GM21786 (cell line): ENCODE measurements around the gene ERI2.

Source experiments
- ATAC-seq: cut with Tn5 transposase; IDR thresholded peaks from one replicate; pipeline ENCODE4 v1.9.1; 2021; ENCODE audit not compliant: unreplicated experiment

The ERI2 gene, protein sequence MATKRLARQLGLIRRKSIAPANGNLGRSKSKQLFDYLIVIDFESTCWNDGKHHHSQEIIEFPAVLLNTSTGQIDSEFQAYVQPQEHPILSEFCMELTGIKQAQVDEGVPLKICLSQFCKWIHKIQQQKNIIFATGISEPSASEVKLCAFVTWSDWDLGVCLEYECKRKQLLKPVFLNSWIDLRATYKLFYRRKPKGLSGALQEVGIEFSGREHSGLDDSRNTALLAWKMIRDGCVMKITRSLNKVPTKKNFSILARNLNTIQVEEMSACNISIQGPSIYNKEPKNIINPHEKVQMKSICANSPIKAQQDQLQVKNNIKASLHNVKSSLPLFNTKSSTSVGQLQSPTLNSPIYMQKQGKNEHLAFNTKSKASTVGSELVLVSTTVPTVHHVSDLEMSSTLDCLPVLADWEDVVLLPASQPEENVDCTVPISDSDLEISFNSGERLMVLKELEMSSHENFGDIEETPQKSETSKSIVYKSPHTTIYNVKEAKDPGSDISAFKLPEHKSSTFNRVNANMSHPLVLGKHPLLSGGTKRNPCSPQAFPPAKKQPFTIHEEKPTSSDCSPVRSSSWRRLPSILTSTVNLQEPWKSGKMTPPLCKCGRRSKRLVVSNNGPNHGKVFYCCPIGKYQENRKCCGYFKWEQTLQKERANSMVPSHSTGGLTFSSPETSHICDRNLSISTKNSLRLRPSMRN

DNA sequence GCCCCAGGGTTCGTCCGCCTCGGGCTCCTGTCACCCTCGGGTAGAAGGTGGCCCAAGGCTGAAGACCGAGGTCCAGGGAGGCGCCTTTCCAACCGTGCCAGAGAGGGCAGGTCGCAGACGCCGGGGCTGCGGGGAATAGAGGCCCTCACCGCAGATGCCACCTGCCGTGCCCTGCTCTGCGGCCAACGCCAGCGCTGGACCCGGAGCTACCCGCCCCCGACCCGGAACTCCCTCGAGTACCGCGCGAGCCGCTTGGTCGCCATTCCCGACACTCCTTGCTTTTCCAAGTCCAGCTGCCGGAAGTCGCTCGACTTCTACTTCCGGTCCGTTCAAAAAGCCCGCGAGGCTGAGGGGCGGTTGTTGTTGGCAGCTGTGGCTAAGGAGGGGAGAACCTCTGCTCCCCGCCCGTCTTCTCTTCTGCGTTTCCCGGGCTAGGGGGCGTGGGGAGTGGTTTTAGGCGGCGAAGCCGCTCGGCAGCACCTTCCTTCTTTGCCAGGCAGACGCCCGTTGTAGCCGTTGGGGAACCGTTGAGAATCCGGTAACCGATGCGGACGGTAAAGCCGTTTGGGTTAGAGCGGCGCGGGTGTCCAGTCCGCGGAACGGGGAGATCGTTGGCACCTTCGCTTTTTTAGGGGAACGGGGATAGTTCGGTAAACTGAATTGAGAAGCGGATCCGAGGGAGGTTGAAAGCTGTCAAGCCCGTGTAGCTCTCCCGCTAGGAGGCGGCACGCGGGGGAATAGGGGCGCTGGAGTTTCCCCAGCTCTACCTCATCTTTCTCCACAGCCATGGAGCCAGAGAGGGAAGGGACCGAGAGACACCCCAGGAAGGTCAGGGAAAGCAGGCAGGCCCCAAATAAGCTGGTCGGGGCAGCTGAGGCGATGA is at the start of gene ERI2, which contains the start of gene REXO5:
Gene ERI2 (minus strand): TSS at position 305 of the 883 bp plus-strand sequence. CDS start 42 bp downstream, at position 263.
Gene REXO5 (plus strand): TSS at position 360 of the 883 bp plus-strand sequence. CDS start 427 bp downstream, at position 787.
- ATAC-seq: peak; percentile 77

DNA sequence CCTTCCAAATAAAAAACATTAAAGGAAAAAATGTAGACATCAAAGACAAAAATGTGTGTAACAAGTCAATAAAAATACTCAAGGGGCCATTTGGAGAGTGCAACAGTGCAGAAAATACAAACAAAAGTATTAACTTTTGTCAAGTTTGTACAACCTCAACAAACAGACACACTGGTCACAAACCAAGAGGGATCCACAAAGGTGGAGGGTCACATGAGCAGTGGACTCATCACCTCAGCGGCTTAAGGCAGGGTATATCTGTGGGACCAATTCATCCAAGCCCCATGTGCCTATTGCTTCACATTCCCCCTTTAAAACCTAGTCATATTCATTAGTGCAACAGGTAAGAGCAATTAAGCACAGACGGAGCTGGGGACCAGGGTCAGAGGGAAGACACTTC is 48.7 kb upstream of the ERI2 start:
- no peak for ATAC-seq

DNA sequence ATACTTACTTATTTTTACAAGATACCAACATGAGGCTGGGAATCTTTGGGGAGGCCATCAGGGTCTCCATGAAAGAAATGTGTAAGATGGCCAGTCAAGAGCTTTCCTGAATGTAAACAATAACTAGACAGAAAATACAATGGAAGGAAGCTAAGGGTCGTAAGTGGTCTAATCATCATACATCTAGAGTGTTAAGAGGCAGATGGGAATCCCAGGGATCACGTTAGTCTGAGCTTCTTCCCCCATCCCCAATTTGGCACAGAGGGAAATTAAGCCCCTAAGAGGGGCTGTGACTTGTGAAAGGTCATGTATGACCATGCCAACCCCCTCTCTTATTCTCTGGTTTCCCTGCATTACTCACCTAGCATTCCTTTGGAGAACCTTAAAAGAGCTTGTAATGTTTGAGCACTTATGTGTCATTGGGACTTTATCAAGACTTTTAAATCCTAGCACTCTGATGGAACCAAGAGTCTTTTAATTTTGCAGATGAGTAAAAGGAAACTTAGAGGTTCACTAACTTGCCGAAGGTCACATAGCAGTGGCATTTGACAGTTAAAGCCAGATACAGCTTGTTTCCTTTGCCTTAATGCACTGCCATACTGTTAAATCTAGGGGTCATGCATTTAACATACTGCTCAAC is 47.8 kb upstream of the ERI2 start:
- no peak for ATAC-seq

DNA sequence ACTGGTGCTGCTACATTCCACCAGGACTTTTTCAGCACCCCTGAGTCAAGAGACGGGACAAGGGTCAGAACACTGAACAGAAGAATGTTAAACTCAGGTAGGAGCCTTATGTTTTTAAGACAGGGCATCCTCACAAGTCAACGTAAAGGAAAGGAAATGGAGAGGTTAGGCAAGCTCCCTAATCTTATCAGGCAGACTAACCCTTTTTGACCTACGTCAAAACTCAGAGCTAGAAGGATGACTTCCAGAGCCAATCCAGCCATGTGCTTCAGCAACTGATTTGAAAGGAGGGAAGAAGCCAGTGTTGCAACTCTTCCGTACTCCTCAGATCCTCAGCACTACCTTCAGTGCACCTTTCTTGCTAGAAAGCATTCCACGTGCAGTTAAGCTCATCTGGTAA is 46.9 kb upstream of the ERI2 start:
- ATAC-seq: no peak

DNA sequence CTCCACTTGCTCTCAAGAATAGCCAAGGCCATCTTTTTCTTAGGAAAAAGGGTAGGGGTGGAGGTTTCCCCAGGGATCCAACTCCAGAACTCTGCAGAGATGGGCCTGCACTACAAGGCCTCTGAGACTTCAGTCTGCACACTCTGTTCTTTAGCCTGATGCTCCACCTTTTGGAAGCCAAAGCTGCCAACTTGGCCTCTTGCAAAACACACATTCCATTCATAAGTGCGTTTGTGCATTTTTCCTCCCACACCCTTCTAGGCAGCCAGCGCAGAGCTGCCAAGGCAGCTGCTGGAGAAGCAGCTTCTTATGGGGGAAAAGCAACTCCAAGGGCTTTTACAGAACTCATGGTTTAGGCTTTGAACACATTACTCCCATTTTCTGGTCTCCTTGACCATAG is 45.3 kb upstream of the ERI2 start:
- ATAC-seq: no peak

DNA sequence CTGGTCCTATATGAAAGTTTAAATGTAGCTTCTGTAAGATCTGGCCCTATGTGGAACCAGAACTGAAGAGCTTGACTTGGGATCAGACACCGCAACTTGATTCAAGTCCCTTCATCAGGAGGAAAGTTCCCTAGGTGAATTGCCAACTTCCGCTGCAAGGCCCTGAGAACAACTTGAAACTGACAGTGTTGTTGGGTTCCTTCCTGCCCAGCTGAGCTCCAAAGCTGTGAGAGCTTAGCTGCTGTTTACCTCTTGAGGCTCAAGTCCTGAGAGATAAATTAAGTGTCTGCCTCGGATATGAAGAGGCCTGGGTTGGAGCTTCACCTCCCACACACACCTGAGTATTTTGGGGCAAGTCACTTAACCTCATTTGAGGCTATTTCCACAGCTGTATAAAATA is 44.7 kb upstream of the ERI2 start:
- no peak for ATAC-seq

DNA sequence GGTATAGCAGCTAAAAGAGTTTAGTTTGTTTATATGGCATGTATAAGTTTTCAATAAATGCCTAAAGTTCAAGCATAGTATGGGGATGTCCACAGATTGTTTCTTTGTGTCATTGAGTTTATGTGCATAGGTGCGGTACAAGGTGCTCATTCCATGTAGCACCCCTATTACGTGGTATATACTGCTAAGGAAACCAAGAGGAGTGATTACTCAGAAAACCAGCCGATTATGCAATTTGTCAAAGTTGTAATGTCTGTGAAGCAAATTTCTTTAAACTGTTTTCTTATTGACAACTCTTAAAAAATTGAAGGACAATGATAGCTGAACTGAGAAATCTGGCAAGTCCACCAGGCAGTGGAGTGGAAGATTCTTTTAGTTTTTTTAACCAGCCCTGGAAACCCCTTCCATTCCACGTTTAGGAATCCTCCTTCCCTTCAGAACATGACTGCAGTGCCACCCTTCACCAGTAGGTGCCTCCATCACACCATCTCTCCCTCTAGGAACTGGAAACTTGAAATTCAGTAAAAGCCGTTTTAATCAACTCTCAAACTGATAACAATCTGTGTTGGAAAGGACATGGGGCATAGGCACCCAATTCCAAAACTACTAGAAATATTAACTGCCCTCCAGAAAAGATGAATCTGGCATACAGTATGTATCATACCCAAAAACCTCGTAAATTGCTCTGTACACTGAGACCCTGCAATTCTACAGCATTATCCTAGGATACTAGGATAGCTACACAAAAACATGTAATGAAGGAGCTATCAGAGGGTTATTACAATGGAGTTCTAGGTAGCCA is 43.5 kb upstream of the ERI2 start:
- ATAC-seq: no peak

DNA sequence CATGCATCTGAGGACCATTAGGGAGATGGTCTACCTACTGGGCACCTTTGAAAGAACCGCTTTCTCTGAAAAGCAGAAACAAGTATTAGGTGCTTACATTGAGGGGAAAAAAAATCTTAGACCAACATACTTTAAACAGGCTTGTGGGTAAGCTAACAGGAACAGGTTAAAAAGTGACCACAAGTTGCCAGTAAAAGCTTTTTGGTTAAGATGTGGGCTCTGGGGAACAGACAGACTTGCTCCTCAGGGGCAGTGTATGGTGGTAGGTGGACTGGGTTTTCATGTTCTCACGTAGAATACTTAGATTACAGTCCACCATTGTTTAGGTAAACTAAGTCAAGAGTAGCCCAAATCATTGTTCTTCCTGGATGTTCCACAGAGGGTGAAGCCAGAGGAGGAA is 41.3 kb upstream of the ERI2 start:
- no peak for ATAC-seq

DNA sequence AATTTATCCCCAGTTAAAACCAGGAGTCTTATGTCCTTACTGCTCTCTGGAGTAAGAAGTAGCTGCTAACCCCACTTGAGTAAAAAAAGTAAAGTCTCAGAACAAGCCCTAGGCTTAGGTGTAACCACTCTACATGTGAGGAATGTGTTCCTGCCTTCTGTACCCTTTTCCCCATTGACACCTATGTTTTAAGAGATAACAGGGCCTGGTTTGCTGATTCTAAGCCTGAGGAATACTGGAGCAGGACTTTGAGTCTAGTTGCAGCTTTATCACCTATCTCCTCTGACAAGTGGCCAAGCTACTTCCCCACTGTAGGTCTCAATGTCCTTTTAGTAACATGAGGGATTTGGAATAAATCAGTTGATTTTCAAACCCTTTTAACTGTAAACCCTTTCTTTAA is 40.3 kb upstream of the ERI2 start:
- no peak for ATAC-seq

DNA sequence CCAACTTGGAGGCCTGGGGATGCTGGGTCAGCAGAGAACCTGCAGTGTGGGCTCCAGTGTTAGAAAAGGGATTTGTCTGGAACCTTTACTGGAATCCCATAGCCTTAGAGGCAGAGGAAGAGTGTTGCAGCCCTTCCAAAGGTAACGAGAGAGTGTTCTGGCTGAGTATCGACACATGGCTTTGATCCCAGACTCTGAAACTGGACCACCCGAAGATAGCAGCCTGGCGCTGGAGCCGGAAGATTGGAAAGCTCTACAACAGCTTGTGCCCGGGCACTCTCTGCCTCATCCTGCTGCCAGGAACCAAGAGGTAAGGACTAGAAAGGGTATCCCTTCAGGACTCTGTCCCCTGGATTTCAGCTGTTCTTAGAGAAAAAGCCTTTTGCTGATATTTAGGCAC is 39.8 kb upstream of the ERI2 start:
- ATAC-seq: no peak

DNA sequence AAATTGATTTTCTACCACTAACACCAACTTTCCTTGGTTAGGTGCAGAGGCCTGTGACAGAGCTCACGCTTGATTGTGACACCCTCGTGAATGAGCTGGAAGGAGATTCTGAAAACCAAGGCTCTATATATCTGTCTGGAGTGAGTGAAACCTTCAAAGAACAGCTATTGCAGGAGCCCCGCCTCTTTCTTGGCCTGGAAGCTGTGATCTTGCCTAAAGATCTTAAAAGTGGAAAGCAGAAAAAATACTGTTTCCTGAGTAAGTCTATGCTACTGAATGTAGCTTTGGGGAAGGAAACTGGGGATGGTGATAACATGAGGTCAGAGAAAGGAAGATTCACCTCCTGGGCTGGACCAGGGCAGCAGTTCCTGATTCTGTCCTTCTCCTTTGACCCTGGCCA is 38.3 kb upstream of the ERI2 start:
- ATAC-seq: no peak

DNA sequence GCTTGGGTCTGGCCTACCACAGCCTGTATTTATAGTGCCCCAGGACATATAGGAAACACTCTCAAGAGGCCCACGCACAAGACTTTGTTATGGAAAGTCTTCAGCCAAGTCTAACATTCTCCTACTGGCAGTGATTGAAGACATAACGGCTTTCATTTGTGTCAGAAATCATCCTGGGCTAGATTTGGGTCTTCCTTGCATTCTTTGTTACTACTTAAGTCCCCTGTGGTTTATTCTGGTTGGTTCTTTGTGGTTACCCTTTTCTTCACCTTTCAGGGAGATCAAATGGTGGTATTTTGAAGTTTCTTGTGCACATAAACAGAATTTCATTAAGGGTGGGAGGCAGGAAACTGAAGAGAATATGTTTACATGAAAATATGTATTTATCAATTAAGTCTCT is 37.8 kb upstream of the ERI2 start:
- no peak for ATAC-seq

DNA sequence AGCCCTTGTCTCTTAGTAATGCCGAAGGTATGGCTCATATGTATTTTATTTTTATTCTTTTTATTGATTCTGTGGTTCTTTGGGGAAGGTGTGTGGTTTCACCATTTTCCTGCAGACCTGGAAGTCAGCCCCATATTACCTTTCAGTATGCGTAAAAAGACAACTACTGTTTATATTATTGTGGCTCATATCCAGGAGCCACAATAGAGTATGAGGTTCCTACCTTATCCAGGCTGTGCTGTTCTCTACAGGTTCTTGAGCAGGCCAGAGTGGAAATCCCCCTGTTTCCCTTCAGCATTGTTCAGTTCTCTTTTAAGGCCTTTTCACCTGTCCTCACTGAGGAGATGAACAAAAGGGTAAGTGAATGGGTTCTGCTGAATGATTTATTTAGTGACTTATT is 33.2 kb upstream of the ERI2 start:
- no peak for ATAC-seq

DNA sequence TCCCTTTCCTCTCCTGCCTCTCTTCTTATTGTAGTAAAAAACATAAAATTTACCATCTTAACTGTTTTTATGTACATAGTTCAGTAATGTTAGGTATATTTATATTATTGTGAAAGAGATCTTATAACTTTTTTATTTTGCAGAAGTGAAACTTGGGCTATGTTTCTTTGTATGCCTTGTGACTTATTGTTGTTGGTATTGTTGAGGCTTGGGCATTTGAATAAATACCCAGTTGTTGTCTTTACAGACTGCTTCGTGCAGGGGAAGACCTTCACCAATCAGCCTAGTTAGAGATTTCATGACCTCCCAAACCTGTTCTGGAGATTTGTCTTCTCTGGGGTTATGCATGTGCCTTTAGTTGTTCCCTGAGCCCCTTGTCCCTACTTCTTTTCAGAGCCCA is 32.0 kb upstream of the ERI2 start:
- no peak for ATAC-seq

DNA sequence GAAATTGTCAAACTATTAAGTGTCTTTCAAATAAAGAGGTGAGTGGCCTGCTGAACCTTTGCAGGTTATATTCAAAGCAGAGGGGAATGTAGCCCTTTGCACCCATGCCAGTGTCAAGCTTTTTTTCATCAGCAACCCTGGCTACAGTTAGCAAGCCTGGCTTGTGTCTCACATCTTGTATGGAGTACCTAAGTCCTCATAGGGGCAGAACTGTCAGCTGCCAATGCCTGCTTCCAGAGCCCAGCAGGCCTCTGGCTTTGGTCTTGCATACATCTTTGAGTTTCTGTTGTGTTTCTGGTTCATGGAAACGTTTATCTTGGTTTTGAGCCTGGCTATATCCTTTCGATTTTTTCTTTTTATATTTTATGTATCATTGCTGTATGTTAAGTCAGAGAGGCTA is 26.8 kb upstream of the ERI2 start:
- no peak for ATAC-seq

DNA sequence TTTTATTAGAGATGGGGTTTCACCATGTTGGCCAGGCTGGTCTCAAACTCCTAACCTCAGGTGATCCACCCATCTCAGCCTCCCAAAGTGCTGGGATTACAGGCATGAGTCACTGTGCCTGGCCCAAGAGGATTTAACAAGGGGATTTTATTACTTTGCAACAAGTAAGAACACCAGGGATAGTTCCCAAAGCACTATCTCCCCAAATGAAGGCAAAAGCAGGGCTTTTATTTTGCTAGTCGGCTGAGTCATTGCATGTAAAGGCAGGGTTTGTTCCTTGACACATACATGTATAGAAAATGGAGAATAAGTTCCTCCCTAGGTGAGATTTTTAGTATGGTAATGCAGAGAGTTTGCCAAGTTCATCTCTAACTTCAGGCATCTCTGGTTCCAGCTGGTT is 24.1 kb upstream of the ERI2 start:
- ATAC-seq: no peak

DNA sequence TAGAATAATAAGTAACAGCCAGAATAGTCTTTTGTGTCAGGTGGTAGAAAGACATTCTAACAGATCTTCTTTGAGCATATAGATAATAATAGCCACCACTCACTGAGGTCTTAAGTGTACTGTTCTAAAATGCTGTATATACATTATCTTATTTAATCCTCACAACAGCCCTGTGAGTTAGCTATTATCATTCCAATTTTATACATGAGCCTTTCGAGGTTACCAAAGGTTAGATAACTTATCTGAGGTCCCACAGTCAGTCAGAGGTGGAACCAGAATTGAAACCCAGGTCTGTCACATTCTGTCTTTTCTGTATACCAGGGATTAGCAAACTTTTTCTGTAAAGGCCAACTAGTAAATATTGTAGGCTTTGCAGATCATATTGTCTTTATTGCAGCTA is 23.3 kb upstream of the ERI2 start:
- ATAC-seq: no peak

DNA sequence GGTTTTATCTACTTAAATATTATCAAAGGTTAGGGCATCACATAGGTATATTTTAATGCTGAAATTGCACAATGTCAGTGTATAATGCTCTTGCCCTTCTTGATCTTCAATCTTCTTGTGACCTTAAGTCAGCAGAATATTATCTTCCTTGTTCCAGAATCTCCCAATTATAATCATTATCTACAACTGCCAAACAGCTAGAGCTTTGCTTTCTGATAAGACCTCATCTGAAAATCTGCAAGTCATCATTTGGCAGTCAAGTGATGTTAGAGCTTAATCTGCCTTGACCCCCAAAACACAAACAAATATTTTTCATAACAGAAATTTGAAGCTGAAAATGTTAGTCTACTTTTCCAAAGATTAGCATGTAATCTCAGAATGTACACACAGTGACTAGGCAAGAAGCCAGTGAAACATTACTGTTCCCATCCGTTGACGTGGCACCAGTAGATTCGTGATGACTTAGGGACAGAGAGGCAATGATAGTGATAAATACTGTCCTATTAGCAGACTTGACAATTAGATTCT is 19.8 kb upstream of the ERI2 start:
- no peak for ATAC-seq

DNA sequence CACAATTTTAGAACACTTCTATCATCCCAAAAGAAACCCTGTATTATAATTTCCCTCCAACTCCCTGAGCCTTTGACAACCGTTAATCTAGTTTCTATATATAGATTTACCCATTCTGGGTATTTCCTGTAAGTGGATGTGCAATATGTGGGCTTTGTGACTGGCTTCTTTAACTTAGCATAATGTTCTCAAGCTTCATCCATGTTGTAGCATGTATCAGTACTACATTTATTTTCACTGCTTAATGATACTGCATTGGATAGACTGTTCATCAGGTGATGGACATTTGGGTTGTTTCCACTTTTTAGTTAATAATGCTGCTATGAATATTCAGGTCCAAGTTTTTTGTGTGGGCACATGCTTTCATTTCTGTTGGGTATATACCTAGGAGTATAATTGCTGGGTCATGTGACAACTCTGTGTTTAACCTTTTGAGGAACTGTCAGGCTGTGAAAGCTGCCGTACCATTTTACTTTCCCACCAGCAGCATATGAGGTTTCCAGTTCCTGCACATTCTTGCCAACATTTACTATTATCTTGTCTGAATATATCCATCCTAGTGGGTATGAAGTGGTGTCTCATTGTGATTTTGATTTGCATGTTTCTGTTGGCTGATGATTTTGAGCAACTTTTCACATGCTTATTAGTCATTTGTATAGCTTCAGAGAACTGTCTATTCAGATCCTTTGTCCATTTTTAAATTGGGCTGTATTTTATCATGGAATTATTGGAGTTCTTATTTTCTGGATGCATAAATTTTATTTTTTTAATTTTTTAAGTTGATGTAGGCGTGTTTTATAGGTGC is 16.5 kb upstream of the ERI2 start:
- ATAC-seq: no peak
